Activated naive CD8-positive, alpha-beta T cell treated with anti-CD3 and anti-CD28 coated beads, Interleukin-2, amount 50 U/mL, for 16 hours (primary cell): ENCODE data around the gene EPHB1.
"Not testable (repeated sequence)": the region's sequence is repeated elsewhere in the genome, so short reads cannot be mapped to it uniquely, and the experiment has no call there.

Experiments
- DNase-seq: peaks from one replicate; pipeline ENCODE4 v3.0.0-alpha.2; 2020; ENCODE audit warnings: low read depth, low spot score

The EPHB1 gene

GRCh38 chr3:134952371-134952770 lies 157.3 kb downstream of the EPHB1 start:
- DNase-seq = no peak

GRCh38 chr3:134955874-134956273 lies 160.8 kb downstream of the EPHB1 start:
- DNase-seq = no peak

GRCh38 chr3:134956395-134956794 lies 161.3 kb downstream of the EPHB1 start:
- DNase-seq = no peak

GRCh38 chr3:134956844-134957243 lies 161.8 kb downstream of the EPHB1 start:
- no peak for DNase-seq

GRCh38 chr3:134959516-134959915 lies 164.5 kb downstream of the EPHB1 start:
- no peak for DNase-seq

GRCh38 chr3:134964226-134964625 lies 169.2 kb downstream of the EPHB1 start:
- DNase-seq = no peak

- DNase-seq = no peak
Measured at GRCh38 chr3:134965865-134966481, 170.9 kb downstream of the EPHB1 start.

- no peak for DNase-seq
Measured at GRCh38 chr3:134970895-134971294, 175.8 kb downstream of the EPHB1 start.

- no peak for DNase-seq
Measured at GRCh38 chr3:134971306-134971705, 176.2 kb downstream of the EPHB1 start.

- DNase-seq = not testable (repeated sequence)
Measured at GRCh38 chr3:134971907-134972306, 176.8 kb downstream of the EPHB1 start.

GRCh38 chr3:134972836-134973455 lies 177.9 kb downstream of the EPHB1 start:
- DNase-seq = no peak

GRCh38 chr3:134974624-134975023 lies 179.6 kb downstream of the EPHB1 start:
- no peak for DNase-seq

GRCh38 chr3:134976948-134977347 lies 181.9 kb downstream of the EPHB1 start:
- DNase-seq = no peak

GRCh38 chr3:134978658-134979057 lies 183.6 kb downstream of the EPHB1 start:
- no peak for DNase-seq

GRCh38 chr3:134985864-134986715 lies 191.0 kb downstream of the EPHB1 start:
- DNase-seq = no peak

GRCh38 chr3:134988666-134989065 lies 193.6 kb downstream of the EPHB1 start:
- DNase-seq = no peak

GRCh38 chr3:134991003-134991402 lies 195.9 kb downstream of the EPHB1 start:
- DNase-seq = no peak

- no peak for DNase-seq
Measured at GRCh38 chr3:134991472-134992010, 196.5 kb downstream of the EPHB1 start.

- DNase-seq = no peak
Measured at GRCh38 chr3:134992180-134992579, 197.1 kb downstream of the EPHB1 start.

GRCh38 chr3:134992586-134992985 lies 197.5 kb downstream of the EPHB1 start:
- no peak for DNase-seq

GRCh38 chr3:134993011-134993410 lies 198.0 kb downstream of the EPHB1 start:
- no peak for DNase-seq

GRCh38 chr3:134998158-134998557 lies 203.1 kb downstream of the EPHB1 start:
- no peak for DNase-seq
